CD14-positive monocyte (primary cell): ENCODE results near the gene KDM4C. TPM values are rescaled to one million over a fixed set of nuclear protein-coding genes. Genes with fewer than 3 reads are reported as not detected.

Experiments
- DNase-seq, 3 donors: peaks; one replicate each; pipeline ENCODE4 v3.0.0-alpha.2; 2011 to 2022
- H2AFZ ChIP-seq: 2 replicates; pipeline ENCODE4 v1.6.0; 2012; ENCODE audit warnings: mild to moderate bottlenecking, low read depth, low read length, inconsistent platforms; ENCODE audit not compliant: insufficient read depth, poor library complexity, severe bottlenecking
- H3K27ac ChIP-seq, 2 donors: 1 replicate in 1 of 2; 2 replicates in 1 of 2; pipeline ENCODE4 v1.5.1; 2012 to 2013; ENCODE audit warnings: low read length in 2 of 2, control low read depth in 1 of 2, inconsistent platforms in 1 of 2, low read depth in 1 of 2, mild to moderate bottlenecking in 1 of 2
- H3K27me3 ChIP-seq, 2 donors: one replicate each; pipeline versions ENCODE4 v1.6.0 to v1.6.1; 2011 to 2013; ENCODE audit warnings: low read length in 2 of 2; ENCODE audit not compliant: control insufficient read depth in 2 of 2, insufficient read depth in 2 of 2
- H3K36me3 ChIP-seq, 2 donors: replicated peaks in 1 of 2; 1 replicate in 1 of 2; 2 replicates in 1 of 2; pipeline versions ENCODE4 v1.5.1 to v1.6.1; 2012 to 2013; ENCODE audit warnings: low read length in 2 of 2, control low read depth in 1 of 2, inconsistent platforms in 1 of 2, mild to moderate bottlenecking in 1 of 2; ENCODE audit not compliant: insufficient read depth in 2 of 2, control insufficient read depth in 1 of 2
- H3K4me1 ChIP-seq, 2 donors: 1 replicate in 1 of 2; 2 replicates in 1 of 2; pipeline versions ENCODE4 v1.5.1 to v1.6.1; 2012 to 2013; ENCODE audit warnings: low read length in 2 of 2, control low read depth in 1 of 2, inconsistent platforms in 1 of 2, mild to moderate bottlenecking in 1 of 2, moderate library complexity in 1 of 2; ENCODE audit not compliant: insufficient read depth in 2 of 2, control insufficient read depth in 1 of 2
- H3K4me2 ChIP-seq: replicated peaks from 2 replicates; pipeline ENCODE3; 2012; ENCODE audit warnings: low read length, moderate library complexity, mild to moderate bottlenecking; ENCODE audit not compliant: poor library complexity, severe bottlenecking; ENCODE audit errors: extremely low read depth
- H3K4me3 ChIP-seq, 3 experiments: fragments of 200-600 bp in 1 of 3; sonication (generic) in 1 of 3; replicated peaks in 1 of 3; 1 replicate in 2 of 3; 2 replicates in 1 of 3; pipeline ENCODE4 v1.5.1; 2011 to 2013; ENCODE audit warnings: low read length in 3 of 3, mild to moderate bottlenecking in 3 of 3, control low read depth in 2 of 3, low read depth in 2 of 3, inconsistent platforms in 1 of 3, moderate library complexity in 1 of 3
- H3K79me2 ChIP-seq: 2 replicates; pipeline ENCODE4 v1.6.0; 2012; ENCODE audit warnings: mild to moderate bottlenecking, control low read depth, inconsistent platforms, low read length, moderate library complexity; ENCODE audit not compliant: insufficient read depth
- H3K9ac ChIP-seq: 2 replicates; pipeline ENCODE4 v1.6.0; 2017; ENCODE audit warnings: low read length, mild to moderate bottlenecking; ENCODE audit not compliant: insufficient read depth, poor library complexity, severe bottlenecking
- H3K9me3 ChIP-seq, 2 donors: replicated peaks in 1 of 2; 1 replicate in 1 of 2; 2 replicates in 1 of 2; pipeline versions ENCODE4 v1.5.1 to v1.6.1; 2012 to 2013; ENCODE audit warnings: low read length in 2 of 2, control low read depth in 1 of 2; ENCODE audit not compliant: control insufficient read depth in 1 of 2, insufficient read depth in 1 of 2
- H4K20me1 ChIP-seq: 2 replicates; pipeline ENCODE4 v1.6.0; 2012; ENCODE audit warnings: mild to moderate bottlenecking, low read length, control low read depth, moderate library complexity; ENCODE audit not compliant: insufficient read depth
- H3K27ac Mint-ChIP-seq, 7 donors: one replicate each; pipeline ENCODE4 v1.8.0; 2020; ENCODE audit warnings: mild to moderate bottlenecking in 7 of 7, mixed read lengths in 7 of 7, moderate library complexity in 6 of 7, inconsistent platforms in 2 of 7
- H3K27me3 Mint-ChIP-seq, 3 donors: one replicate each; pipeline ENCODE4 v1.8.0; 2021 to 2022; ENCODE audit warnings: low read depth in 3 of 3, mild to moderate bottlenecking in 3 of 3, mixed read lengths in 3 of 3, moderate library complexity in 3 of 3, inconsistent platforms in 1 of 3
- H3K36me3 Mint-ChIP-seq, 2 donors: one replicate each; pipeline ENCODE4 v1.8.0; 2020; ENCODE audit warnings: mixed read lengths in 2 of 2, inconsistent platforms in 1 of 2, mild to moderate bottlenecking in 1 of 2
- H3K4me1 Mint-ChIP-seq: one replicate; pipeline ENCODE4 v1.8.0; 2020; ENCODE audit warnings: mild to moderate bottlenecking, mixed read lengths
- H3K4me3 Mint-ChIP-seq, 2 donors: one replicate each; pipeline ENCODE4 v1.8.0; 2020; ENCODE audit warnings: mild to moderate bottlenecking in 2 of 2, mixed read lengths in 2 of 2, moderate library complexity in 1 of 2
- H3K9me3 Mint-ChIP-seq, 7 donors: one replicate each; pipeline ENCODE4 v1.8.0; 2020 to 2022; ENCODE audit warnings: mixed read lengths in 7 of 7, mild to moderate bottlenecking in 6 of 7, moderate library complexity in 6 of 7, inconsistent platforms in 2 of 7
- WGBS: methylation state at CpG from one replicate; pipeline ENCODE4 v1.1.5; 2013; ENCODE audit warnings: missing lambda C conversion rate; ENCODE audit not compliant: insufficient coverage; 5-methylcytosine and 5-hydroxymethylcytosine counted together
- intact Hi-C, 2 donors: fragments of 100-400 bp; cut with micrococcal nuclease; formaldehyde crosslinking; loops; one replicate each; pipeline versions ENCODE4 v1.15.0 to v1.15.1; 2023
- polyA plus RNA-seq, 3 donors: library from polyadenylated mRNA; depleted of rRNA in 1 of 3; unstranded in 2 of 3; stranded (reverse) in 1 of 3; fragments of 300-500 nt in 2 of 3; fragments of >200 nt in 1 of 3; fragmentation: Illumina TruSeq in 2 of 3; gene quantifications; 1 replicate in 2 of 3; 2 replicates in 1 of 3; pipeline ENCODE4 v1.2.3, GENCODE V29; 2012 to 2021
- TF ChIP-seq, protein P1 (sequence below): fragments of 200-600 bp; IDR thresholded peaks from one replicate; pipeline ENCODE4 v1.8.0; 2022; ENCODE audit warnings: antibody characterized with exemption, mild to moderate bottlenecking

KDM4C gene
- polyA plus RNA-seq, 3 donors, result 15.2 to 36.2 (median 17.1) TPM

DNA sequence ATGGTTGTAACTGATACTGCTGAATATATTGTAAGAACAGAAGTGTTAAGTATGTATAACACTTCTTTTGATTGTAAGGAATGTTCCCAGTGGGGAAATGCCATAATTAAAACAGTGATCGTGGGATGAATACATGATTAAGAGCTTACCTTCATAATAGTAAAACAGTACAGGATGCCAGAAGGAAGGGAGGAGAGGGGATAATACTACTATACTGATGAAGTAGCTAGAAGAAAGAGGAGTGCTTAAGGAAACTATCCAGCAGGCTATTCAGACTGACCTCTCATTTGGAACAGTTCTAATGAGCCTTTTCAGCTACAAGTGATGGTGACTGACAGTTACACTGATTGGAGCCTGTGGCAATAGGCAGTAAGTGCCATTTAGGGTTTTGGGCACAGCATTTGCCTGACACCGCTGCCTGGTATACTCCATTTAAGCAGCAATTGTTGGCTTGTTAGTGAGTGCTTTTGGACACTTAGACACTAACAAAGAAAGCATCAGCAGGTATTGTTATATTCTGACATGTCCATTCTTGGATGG lies 33.8 kb upstream of the KDM4C start:
- DNase-seq, result no peak
- Histone ChIP-seq H3K36me3 (no peaks in the 10 kb centered on the region), H3K27me3 (no peaks in the 10 kb centered on the region), H2AFZ (no peak overlapping the region), H4K20me1 (no peaks in the 10 kb centered on the region), H3K4me3 (no peak overlapping the region), H3K9me3 (no peaks in the 10 kb centered on the region), H3K27ac (no peak overlapping the region), H3K4me2 (no peak overlapping the region), H3K79me2 (no peaks in the 10 kb centered on the region), H3K9ac (no peak overlapping the region), H3K4me1 (no peaks in the 10 kb centered on the region)
- H3K4me1 Mint-ChIP-seq, result peaks cover 6% of the 10 kb centered on the region
- intact Hi-C loops, result no loop called here
- TF ChIP-seq, protein P1, sequence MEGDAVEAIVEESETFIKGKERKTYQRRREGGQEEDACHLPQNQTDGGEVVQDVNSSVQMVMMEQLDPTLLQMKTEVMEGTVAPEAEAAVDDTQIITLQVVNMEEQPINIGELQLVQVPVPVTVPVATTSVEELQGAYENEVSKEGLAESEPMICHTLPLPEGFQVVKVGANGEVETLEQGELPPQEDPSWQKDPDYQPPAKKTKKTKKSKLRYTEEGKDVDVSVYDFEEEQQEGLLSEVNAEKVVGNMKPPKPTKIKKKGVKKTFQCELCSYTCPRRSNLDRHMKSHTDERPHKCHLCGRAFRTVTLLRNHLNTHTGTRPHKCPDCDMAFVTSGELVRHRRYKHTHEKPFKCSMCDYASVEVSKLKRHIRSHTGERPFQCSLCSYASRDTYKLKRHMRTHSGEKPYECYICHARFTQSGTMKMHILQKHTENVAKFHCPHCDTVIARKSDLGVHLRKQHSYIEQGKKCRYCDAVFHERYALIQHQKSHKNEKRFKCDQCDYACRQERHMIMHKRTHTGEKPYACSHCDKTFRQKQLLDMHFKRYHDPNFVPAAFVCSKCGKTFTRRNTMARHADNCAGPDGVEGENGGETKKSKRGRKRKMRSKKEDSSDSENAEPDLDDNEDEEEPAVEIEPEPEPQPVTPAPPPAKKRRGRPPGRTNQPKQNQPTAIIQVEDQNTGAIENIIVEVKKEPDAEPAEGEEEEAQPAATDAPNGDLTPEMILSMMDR, result no peak
- no peak overlapping the region for H3K4me3 Mint-ChIP-seq
- 100% methylated on average over 1 of the region's 2 CpGs for WGBS
- no peaks in the 10 kb centered on the region for H3K36me3 Mint-ChIP-seq
- H3K9me3 Mint-ChIP-seq, result peaks cover 0 to 2% (median 0%) of the 10 kb centered on the region in 7 donors
- peaks cover 1 to 8% (median 5%) of the 10 kb centered on the region in 3 donors for H3K27me3 Mint-ChIP-seq
- H3K27ac Mint-ChIP-seq, result no peak overlapping the region

DNA sequence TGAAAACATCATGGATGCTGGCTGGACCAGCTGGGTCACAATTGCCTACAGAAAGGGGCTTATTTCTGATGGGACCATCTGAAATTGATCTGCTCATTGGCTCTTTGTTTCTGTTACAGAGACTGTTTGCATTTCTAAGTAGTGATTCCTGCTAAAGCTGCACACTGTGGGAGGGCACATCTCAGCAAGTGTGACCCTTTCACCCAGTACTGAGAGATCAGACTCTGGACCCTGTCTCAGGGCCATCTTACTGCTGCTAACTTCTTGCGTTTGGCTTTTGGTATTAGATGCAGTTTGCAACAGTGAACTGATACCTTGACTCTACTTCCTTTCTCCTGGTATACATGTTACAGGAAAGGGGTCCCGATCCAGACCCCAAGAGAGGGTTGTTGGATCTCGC lies 24.5 kb upstream of the KDM4C start:
- Mint-ChIP-seq H3K27me3 (peaks cover 0 to 2% (median 1%) of the 10 kb centered on the region in 3 donors), H3K9me3 (peaks cover 0 to 6% (median 0%) of the 10 kb centered on the region in 7 donors), H3K4me3 (no peak overlapping the region), H3K4me1 (no peaks in the 10 kb centered on the region), H3K36me3 (no peaks in the 10 kb centered on the region), H3K27ac (no peak overlapping the region)
- WGBS, result 90% methylated on average over 2 of the region's 3 CpGs
- H3K27me3 ChIP-seq, result no peaks in the 10 kb centered on the region
- no peak for DNase-seq
- no peaks in the 10 kb centered on the region for H4K20me1 ChIP-seq
- H3K36me3 ChIP-seq, result no peaks in the 10 kb centered on the region
- intact Hi-C loops, result loop anchor here in 1 of 2 donors (10.0 kb wide), 1 partner anchor 378 kb away; no protein-coding TSS in a partner anchor
- no peak overlapping the region for H3K27ac ChIP-seq
- H3K9me3 ChIP-seq, result no peaks in the 10 kb centered on the region
- H2AFZ ChIP-seq, result no peak overlapping the region
- no peak overlapping the region for H3K4me3 ChIP-seq
- H3K9ac ChIP-seq, result no peak overlapping the region
- H3K4me2 ChIP-seq, result no peak overlapping the region
- no peaks in the 10 kb centered on the region for H3K4me1 ChIP-seq
- H3K79me2 ChIP-seq, result no peaks in the 10 kb centered on the region
- TF ChIP-seq, protein P1, result no peak
